H9 (cell line): ENCODE measurements around the gene OR5B3. TPM values are rescaled to one million over a fixed set of nuclear protein-coding genes. Genes with fewer than 3 reads are reported as not detected.

ENCODE experiments used
- DNase-seq: peaks from one replicate; pipeline ENCODE4 v3.0.0-alpha.2; 2017
- H2AFZ ChIP-seq: one replicate; pipeline ENCODE4 v1.6.1; 2013; ENCODE audit warnings: mild to moderate bottlenecking, low read length, control low read depth, moderate library complexity
- H2AK5ac ChIP-seq: 2 replicates; pipeline ENCODE4 v1.6.1; 2013; ENCODE audit warnings: low read length, control low read depth, mixed read lengths; ENCODE audit not compliant: insufficient read length
- H2BK120ac ChIP-seq: one replicate; pipeline ENCODE4 v1.6.1; 2013; ENCODE audit warnings: low read depth, mild to moderate bottlenecking, low read length, control low read depth, inconsistent platforms; ENCODE audit not compliant: poor library complexity, severe bottlenecking
- H2BK12ac ChIP-seq: 2 replicates; pipeline ENCODE4 v1.6.1; 2013; ENCODE audit warnings: low read length, control low read depth, mixed read lengths, low read depth; ENCODE audit not compliant: insufficient read length
- H2BK15ac ChIP-seq: 2 replicates; pipeline ENCODE4 v1.6.1; 2013; ENCODE audit warnings: low read depth, low read length, control low read depth
- H2BK20ac ChIP-seq: one replicate; pipeline ENCODE4 v1.6.1; 2013; ENCODE audit warnings: low read depth, mild to moderate bottlenecking, low read length, control low read depth, inconsistent platforms; ENCODE audit not compliant: poor library complexity, severe bottlenecking
- H2BK5ac ChIP-seq: 2 replicates; pipeline ENCODE4 v1.6.1; 2013; ENCODE audit warnings: low read length, control low read depth, mixed read lengths; ENCODE audit not compliant: insufficient read length
- H3K14ac ChIP-seq: 2 replicates; pipeline ENCODE4 v1.6.1; 2013; ENCODE audit warnings: low read length, control low read depth; ENCODE audit not compliant: insufficient read depth
- H3K18ac ChIP-seq: 2 replicates; pipeline ENCODE4 v1.6.1; 2013; ENCODE audit warnings: low read depth, mild to moderate bottlenecking, mixed read lengths, low read length, control low read depth; ENCODE audit not compliant: insufficient read length
- H3K23ac ChIP-seq: 2 replicates; pipeline ENCODE4 v1.6.1; 2013; ENCODE audit warnings: low read length, control low read depth, mixed read lengths, low read depth; ENCODE audit not compliant: insufficient read length
- H3K23me2 ChIP-seq: 2 replicates; pipeline ENCODE4 v1.6.1; 2013; ENCODE audit warnings: low read depth, mild to moderate bottlenecking, mixed read lengths, low read length, control low read depth; ENCODE audit not compliant: insufficient read length, poor library complexity, severe bottlenecking
- H3K27ac ChIP-seq: 2 replicates; pipeline ENCODE4 v1.5.1; 2013; ENCODE audit warnings: low read length, control low read depth, mixed read lengths, low read depth; ENCODE audit not compliant: insufficient read length
- H3K27me3 ChIP-seq: 2 replicates; pipeline ENCODE4 v1.6.1; 2013; ENCODE audit warnings: low read length, control low read depth, inconsistent platforms; ENCODE audit not compliant: insufficient read depth
- H3K4ac ChIP-seq: 2 replicates; pipeline ENCODE4 v1.6.1; 2013; ENCODE audit warnings: low read depth, mild to moderate bottlenecking, control low read depth, inconsistent platforms, low read length, moderate library complexity
- H3K4me1 ChIP-seq: 2 replicates; pipeline ENCODE4 v1.6.1; 2013; ENCODE audit warnings: low read length, control low read depth, inconsistent platforms; ENCODE audit not compliant: insufficient read depth
- H3K4me2 ChIP-seq: 2 replicates; pipeline ENCODE4 v1.6.1; 2013; ENCODE audit warnings: low read length, control low read depth, mixed read lengths; ENCODE audit not compliant: insufficient read length, insufficient read depth
- H3K56ac ChIP-seq: 2 replicates; pipeline ENCODE4 v1.6.1; 2013; ENCODE audit warnings: low read depth, mild to moderate bottlenecking, mixed read lengths, low read length, control low read depth; ENCODE audit not compliant: insufficient read length
- H3K79me1 ChIP-seq: 2 replicates; pipeline ENCODE4 v1.6.1; 2013; ENCODE audit warnings: low read depth, mild to moderate bottlenecking, moderate library complexity, low read length, control low read depth, inconsistent platforms; ENCODE audit not compliant: insufficient read depth, poor library complexity, severe bottlenecking
- H3K79me2 ChIP-seq: 2 replicates; pipeline ENCODE4 v1.6.1; 2013; ENCODE audit warnings: low read length, control low read depth, inconsistent platforms; ENCODE audit not compliant: insufficient read depth
- H3K9ac ChIP-seq: 2 replicates; pipeline ENCODE4 v1.6.1; 2013; ENCODE audit warnings: low read length, control low read depth, mixed read lengths; ENCODE audit not compliant: insufficient read length; ENCODE audit errors: extremely low read depth
- H3K9me3 ChIP-seq: one replicate; pipeline ENCODE4 v1.6.1; 2013; ENCODE audit warnings: low read depth, low read length, inconsistent platforms; ENCODE audit not compliant: control insufficient read depth
- H3T11ph ChIP-seq: one replicate; pipeline ENCODE4 v1.6.1; 2013; ENCODE audit warnings: mild to moderate bottlenecking, low read length, control low read depth, inconsistent platforms
- H4K20me1 ChIP-seq: one replicate; pipeline ENCODE4 v1.6.1; 2013; ENCODE audit not compliant: control insufficient read depth, insufficient read length, insufficient read depth
- H4K5ac ChIP-seq: 2 replicates; pipeline ENCODE4 v1.6.1; 2013; ENCODE audit warnings: low read depth, mild to moderate bottlenecking, mixed read lengths, low read length, control low read depth; ENCODE audit not compliant: insufficient read length
- H4K8ac ChIP-seq: replicated peaks from 2 replicates; pipeline ENCODE4 v1.6.1; 2013; ENCODE audit warnings: low read length, control low read depth, mixed read lengths, low read depth; ENCODE audit not compliant: insufficient read length
- H4K91ac ChIP-seq: 2 replicates; pipeline ENCODE4 v1.6.1; 2013; ENCODE audit warnings: low read depth, mild to moderate bottlenecking, moderate library complexity, mixed read lengths, low read length, control low read depth; ENCODE audit not compliant: insufficient read length
- H3K27ac Mint-ChIP-seq, 3 experiments: 2 replicates in 2 of 3; 3 replicates in 1 of 3; pipeline ENCODE4 v1.8.0; 2020 to 2021; ENCODE audit warnings: mixed read lengths in 3 of 3, mild to moderate bottlenecking in 1 of 3, moderate library complexity in 1 of 3
- H3K27me3 Mint-ChIP-seq: 2 replicates; pipeline ENCODE4 v1.8.0; 2021; ENCODE audit warnings: low read depth, mild to moderate bottlenecking, moderate library complexity, mixed read lengths
- H3K36me3 Mint-ChIP-seq, 3 experiments: 2 replicates in 2 of 3; 3 replicates in 1 of 3; pipeline ENCODE4 v1.8.0; 2020 to 2021; ENCODE audit warnings: low read depth in 3 of 3, mixed read lengths in 3 of 3; ENCODE audit not compliant: insufficient read depth in 1 of 3
- H3K4me1 Mint-ChIP-seq, 2 experiments: 2 replicates each; pipeline ENCODE4 v1.8.0; 2020; ENCODE audit warnings: mixed read lengths in 2 of 2
- H3K4me3 Mint-ChIP-seq, 2 experiments: 2 replicates in 1 of 2; 3 replicates in 1 of 2; pipeline ENCODE4 v1.8.0; 2020 to 2021; ENCODE audit warnings: mild to moderate bottlenecking in 2 of 2, mixed read lengths in 2 of 2, moderate library complexity in 1 of 2
- H3K9me3 Mint-ChIP-seq, 2 experiments: 2 replicates in 1 of 2; 3 replicates in 1 of 2; pipeline ENCODE4 v1.8.0; 2020; ENCODE audit warnings: mild to moderate bottlenecking in 2 of 2, mixed read lengths in 2 of 2, moderate library complexity in 1 of 2
- WGBS: extraction: QIAGEN DNeasy Blood & Tissue Kit; methylation state at CpG from one replicate; pipeline ENCODE4 v1.1.7; 2013; ENCODE audit warnings: missing lambda C conversion rate, low lambda C conversion rate, mixed read lengths; ENCODE audit not compliant: insufficient read length; ENCODE audit errors: extremely low coverage; 5-methylcytosine and 5-hydroxymethylcytosine counted together
- total RNA-seq: library from RNA; stranded (reverse); gene quantifications from 2 replicates; pipeline ENCODE4 v1.2.1, GENCODE V29; 2021
- TF ChIP-seq, protein P1 (sequence below): fragments of 200-600 bp; sonication (generic); conservative IDR thresholded peaks from 3 replicates; pipeline ENCODE4 v1.8.0; 2021; ENCODE audit warnings: antibody characterized with exemption, mild to moderate bottlenecking

The OR5B3 gene
- total RNA-seq, 1 experiment from 2014 or later: not detected

DNA sequence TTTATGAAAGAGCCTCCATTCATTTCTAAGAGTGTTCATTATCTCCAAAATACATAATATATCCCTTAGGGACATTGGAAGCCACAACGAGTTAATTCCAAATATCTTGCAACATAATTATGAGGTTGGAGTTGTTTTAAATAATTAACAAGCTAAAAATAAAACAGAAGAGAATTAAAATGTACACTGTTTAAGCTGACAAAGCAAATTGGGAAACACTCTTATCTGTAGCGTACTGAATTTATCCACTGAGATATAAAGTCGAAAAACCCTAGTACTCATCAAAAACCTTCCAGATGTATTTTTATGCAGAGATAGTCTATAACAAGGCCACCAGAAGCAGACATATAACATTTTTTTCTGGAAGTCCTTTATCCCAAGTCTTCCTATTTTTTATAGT, 27.5 kb upstream of the OR5B3 start:
- no peak overlapping the region for H2BK120ac ChIP-seq
- no peaks in the 10 kb centered on the region for H3K79me1 ChIP-seq
- no peak overlapping the region for H3K4me3 Mint-ChIP-seq
- no peak overlapping the region for H2BK12ac ChIP-seq
- H3K14ac ChIP-seq: no peak overlapping the region
- H3K18ac ChIP-seq: no peak overlapping the region
- TF ChIP-seq, protein P1, sequence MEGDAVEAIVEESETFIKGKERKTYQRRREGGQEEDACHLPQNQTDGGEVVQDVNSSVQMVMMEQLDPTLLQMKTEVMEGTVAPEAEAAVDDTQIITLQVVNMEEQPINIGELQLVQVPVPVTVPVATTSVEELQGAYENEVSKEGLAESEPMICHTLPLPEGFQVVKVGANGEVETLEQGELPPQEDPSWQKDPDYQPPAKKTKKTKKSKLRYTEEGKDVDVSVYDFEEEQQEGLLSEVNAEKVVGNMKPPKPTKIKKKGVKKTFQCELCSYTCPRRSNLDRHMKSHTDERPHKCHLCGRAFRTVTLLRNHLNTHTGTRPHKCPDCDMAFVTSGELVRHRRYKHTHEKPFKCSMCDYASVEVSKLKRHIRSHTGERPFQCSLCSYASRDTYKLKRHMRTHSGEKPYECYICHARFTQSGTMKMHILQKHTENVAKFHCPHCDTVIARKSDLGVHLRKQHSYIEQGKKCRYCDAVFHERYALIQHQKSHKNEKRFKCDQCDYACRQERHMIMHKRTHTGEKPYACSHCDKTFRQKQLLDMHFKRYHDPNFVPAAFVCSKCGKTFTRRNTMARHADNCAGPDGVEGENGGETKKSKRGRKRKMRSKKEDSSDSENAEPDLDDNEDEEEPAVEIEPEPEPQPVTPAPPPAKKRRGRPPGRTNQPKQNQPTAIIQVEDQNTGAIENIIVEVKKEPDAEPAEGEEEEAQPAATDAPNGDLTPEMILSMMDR: no peak
- H3K4ac ChIP-seq: no peak overlapping the region
- H4K20me1 ChIP-seq: no peaks in the 10 kb centered on the region
- DNase-seq: no peak
- no peak overlapping the region for H3K27ac Mint-ChIP-seq
- no peak overlapping the region for H3K4me2 ChIP-seq
- H3K9ac ChIP-seq: no peak overlapping the region
- no peaks in the 10 kb centered on the region for H3K23me2 ChIP-seq
- H3K4me1 Mint-ChIP-seq: no peaks in the 10 kb centered on the region
- no peak overlapping the region for H3K27ac ChIP-seq
- no peak overlapping the region for H3K23ac ChIP-seq
- H2AFZ ChIP-seq: no peak overlapping the region
- no peaks in the 10 kb centered on the region for H3K79me2 ChIP-seq
- H3K56ac ChIP-seq: no peak overlapping the region
- WGBS: no CpG with 5 or more reads among the region's 3 CpGs
- no peak overlapping the region for H2BK5ac ChIP-seq
- H2AK5ac ChIP-seq: no peak overlapping the region
- H2BK15ac ChIP-seq: no peak overlapping the region
- H3T11ph ChIP-seq: no peak overlapping the region
- H3K27me3 ChIP-seq: no peaks in the 10 kb centered on the region
- no peak overlapping the region for H2BK20ac ChIP-seq
- no peaks in the 10 kb centered on the region for H3K9me3 ChIP-seq
- H3K4me1 ChIP-seq: no peaks in the 10 kb centered on the region
- H3K36me3 Mint-ChIP-seq: peaks cover 0 to 8% (median 0%) of the 10 kb centered on the region in 3 experiments; a peak in 2 of 7 replicates
- no peak overlapping the region for H4K8ac ChIP-seq
- no peak overlapping the region for H4K5ac ChIP-seq
- H3K27me3 Mint-ChIP-seq: no peaks in the 10 kb centered on the region
- no peak overlapping the region for H4K91ac ChIP-seq
- H3K9me3 Mint-ChIP-seq: peaks cover 8 to 13% of the 10 kb centered on the region in 2 experiments; a peak in 4 of 5 replicates
